Tibial artery (tissue), 4 donors: ENCODE results near the gene SLC6A7.

Experiments used
- DNase-seq, 2 donors: peaks; one replicate each; pipeline ENCODE4 v3.0.0-alpha.2; 2019
- H3K27ac ChIP-seq, 2 donors: fragments of 200-600 bp; sonication (generic) in 1 of 2; 1 replicate in 1 of 2; 2 replicates in 1 of 2; pipeline ENCODE4 v1.5.1; 2018 to 2019; ENCODE audit warnings: mild to moderate bottlenecking in 1 of 2
- H3K27me3 ChIP-seq, 2 donors: fragments of 200-600 bp; sonication (generic) in 1 of 2; one replicate each; pipeline versions ENCODE4 v1.5.1 to v1.6.0; 2016 to 2019
- H3K36me3 ChIP-seq, 3 donors: fragments of 200-600 bp; sonication (generic) in 2 of 3; one replicate each; pipeline ENCODE4 v1.5.1; 2016 to 2019; ENCODE audit warnings: mild to moderate bottlenecking in 2 of 3
- H3K4me1 ChIP-seq, 4 donors: fragments of 200-600 bp; sonication (generic) in 2 of 4; 1 replicate in 3 of 4; 2 replicates in 1 of 4; pipeline ENCODE4 v1.5.1; 2016 to 2019
- H3K4me3 ChIP-seq, 2 donors: fragments of 200-600 bp; sonication (generic) in 1 of 2; 1 replicate in 1 of 2; 2 replicates in 1 of 2; pipeline ENCODE4 v1.5.1; 2018 to 2019; ENCODE audit warnings: mild to moderate bottlenecking in 2 of 2
- H3K9me3 ChIP-seq, 3 donors: fragments of 200-600 bp; sonication (generic) in 1 of 3; one replicate each; pipeline ENCODE4 v1.5.1; 2016 to 2019
- CTCF ChIP-seq, 2 experiments: fragments of 200-600 bp in 1 of 2; fragments of 450-650 bp in 1 of 2; IDR thresholded peaks; one replicate each; pipeline ENCODE4 v1.5.1; 2017 to 2019; ENCODE audit warnings: antibody characterized with exemption in 2 of 2, mild to moderate bottlenecking in 1 of 2, moderate library complexity in 1 of 2
- intact Hi-C: fragments of 100-400 bp; cut with DNase I; formaldehyde crosslinking; loops from one replicate; pipeline ENCODE4 v1.15.0; 2023; ENCODE audit warnings: low total_unique reads

Gene SLC6A7

DNA sequence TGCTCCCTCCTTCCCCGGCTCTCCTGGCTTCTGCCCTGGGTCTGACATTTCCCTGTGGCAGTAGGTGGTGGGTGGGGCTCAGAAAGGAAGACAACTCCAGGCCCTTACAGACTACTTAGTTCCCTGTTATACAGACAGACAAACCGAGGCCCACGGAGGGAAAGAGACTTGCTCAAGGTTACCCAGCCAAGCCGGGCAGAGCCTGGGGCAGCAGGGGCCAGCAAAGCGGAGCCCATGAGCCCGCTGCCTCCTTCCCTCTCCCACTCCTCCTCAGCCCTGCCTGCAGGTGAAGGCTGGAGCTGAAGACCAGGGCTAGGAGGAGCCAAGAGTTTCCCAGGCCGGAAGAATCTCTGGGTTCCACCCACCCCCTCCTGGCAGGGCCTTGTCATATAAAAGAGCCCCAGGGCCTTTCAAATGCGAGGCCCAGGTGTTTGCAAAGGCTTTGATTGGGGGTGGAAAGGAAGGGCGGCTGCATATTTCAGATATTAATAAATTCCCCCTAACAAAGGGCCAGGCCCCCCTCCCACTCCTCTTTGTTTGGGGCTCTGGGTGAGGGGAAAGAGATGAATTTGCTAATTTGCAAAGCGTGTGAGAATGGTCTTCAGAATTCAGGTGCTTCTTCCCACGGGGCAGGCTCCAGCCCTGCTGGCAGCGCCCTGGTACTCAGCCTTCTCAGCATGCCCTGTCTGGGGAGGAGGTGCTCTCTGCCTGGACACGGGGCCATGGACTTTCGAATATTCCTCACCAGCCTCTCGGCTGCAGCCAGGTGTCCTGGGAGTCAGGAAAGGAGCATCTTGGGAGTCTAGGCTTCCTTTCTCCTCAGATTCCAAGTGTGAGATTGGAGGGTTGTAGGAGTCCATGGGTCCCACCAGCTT, 21.5 kb downstream of the SLC6A7 start:
- H3K27ac ChIP-seq = peak overlapping the region; percentile 23 to 77

GRCh38 chr5:150213530-150213929, 23.7 kb downstream of the SLC6A7 start:
- H3K27me3 ChIP-seq = no peaks in the 10 kb centered on the region
- TF ChIP-seq CTCF (IDR thresholded peaks at IDR 0.05) = no peak
- no peaks in the 10 kb centered on the region for H3K36me3 ChIP-seq
- intact Hi-C loops = loop anchor here (5.0 kb wide), 1 partner anchor 211 kb away; the partner anchor contains the start of genes HMGXB3 and TIGD6
- peak overlapping the region; percentile 66 to 77 for H3K27ac ChIP-seq
- no peaks in the 10 kb centered on the region for H3K9me3 ChIP-seq
- DNase-seq = no peak
- no peak overlapping the region for H3K4me3 ChIP-seq
- H3K4me1 ChIP-seq = peaks cover 0 to 55% (median 26%) of the 10 kb centered on the region in 4 donors

More for the DNA sequence above, 21.5 kb downstream of the SLC6A7 start:
- H3K27me3 ChIP-seq = no peaks in the 10 kb centered on the region
- peaks cover 0 to 54% (median 27%) of the 10 kb centered on the region in 4 donors for H3K4me1 ChIP-seq
- no peaks in the 10 kb centered on the region for H3K36me3 ChIP-seq
- intact Hi-C loops = loop anchor here (2.0 to 5.0 kb wide), 2 partner anchors 51 to 209 kb away; partner anchors contain the start of genes HMGXB3 and TIGD6
- no peak for DNase-seq
- no peak overlapping the region for H3K4me3 ChIP-seq
- no peak for TF ChIP-seq CTCF (IDR thresholded peaks at IDR 0.05)
- H3K9me3 ChIP-seq = no peaks in the 10 kb centered on the region

GRCh38 chr5:150214289-150214688, 24.4 kb downstream of the SLC6A7 start:
- Histone ChIP-seq H3K9me3 (no peaks in the 10 kb centered on the region), H3K4me3 (no peak overlapping the region), H3K27me3 (no peaks in the 10 kb centered on the region), H3K36me3 (no peaks in the 10 kb centered on the region), H3K4me1 (peaks cover 0 to 48% (median 20%) of the 10 kb centered on the region in 4 donors), H3K27ac (peak overlapping the region; percentile 66 to 77)
- DNase-seq = peak; percentile 51 to 84
- intact Hi-C loops = loop anchor here (5.0 kb wide), 1 partner anchor 212 kb away; the partner anchor contains the start of genes HMGXB3 and TIGD6
- TF ChIP-seq CTCF (IDR thresholded peaks at IDR 0.05) = peak; percentile 34 to 40

DNA sequence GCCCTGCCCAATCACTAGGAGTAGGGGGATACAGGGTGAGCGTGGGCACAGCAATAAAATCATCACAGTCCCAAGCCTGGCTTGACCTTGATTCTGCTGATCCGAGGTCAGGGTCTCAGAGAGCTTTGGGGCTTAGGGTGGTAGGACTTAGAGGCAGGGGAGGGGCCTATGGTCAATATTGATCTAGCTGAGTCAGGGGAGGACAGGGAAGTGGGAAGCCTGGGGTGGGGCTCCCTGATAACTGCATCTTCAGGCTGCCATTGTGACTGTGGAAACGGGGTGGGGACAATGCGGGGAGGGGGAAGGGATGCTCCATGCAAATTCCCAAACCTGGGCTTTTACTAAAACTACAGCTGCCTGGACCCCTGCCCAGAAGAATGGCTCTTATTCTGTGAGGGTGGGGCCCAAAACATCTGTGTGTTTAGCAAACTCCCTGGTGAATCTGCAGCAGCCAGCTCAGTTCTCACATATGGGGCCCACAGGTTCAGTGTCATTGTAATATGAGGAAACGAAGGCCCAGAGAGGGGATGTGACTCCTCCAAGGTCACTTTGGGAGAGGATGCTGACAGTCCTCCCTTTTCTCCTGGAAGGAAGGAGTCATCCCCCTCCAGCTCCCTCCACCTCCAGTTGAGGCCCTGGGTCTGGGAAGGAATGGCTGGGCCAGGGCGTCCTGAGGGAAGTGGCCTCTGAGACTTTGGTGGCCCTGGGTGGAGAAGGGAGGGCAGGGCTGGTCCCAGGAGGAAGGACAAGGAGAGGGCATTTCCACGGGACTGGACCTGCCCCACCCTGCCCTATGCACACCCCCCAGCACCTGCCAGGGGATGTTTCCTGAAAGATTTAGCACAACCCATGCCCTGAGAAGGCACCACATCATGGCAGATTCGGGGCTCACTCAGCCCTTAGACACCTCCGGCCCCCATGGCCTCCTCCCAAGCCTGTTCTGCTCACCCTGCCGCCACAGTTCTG, 26.4 kb downstream of the SLC6A7 start:
- DNase-seq = no peak
- H3K27ac ChIP-seq = peak overlapping the region; percentile 9 to 77
- no peak for TF ChIP-seq CTCF (IDR thresholded peaks at IDR 0.05)

DNA sequence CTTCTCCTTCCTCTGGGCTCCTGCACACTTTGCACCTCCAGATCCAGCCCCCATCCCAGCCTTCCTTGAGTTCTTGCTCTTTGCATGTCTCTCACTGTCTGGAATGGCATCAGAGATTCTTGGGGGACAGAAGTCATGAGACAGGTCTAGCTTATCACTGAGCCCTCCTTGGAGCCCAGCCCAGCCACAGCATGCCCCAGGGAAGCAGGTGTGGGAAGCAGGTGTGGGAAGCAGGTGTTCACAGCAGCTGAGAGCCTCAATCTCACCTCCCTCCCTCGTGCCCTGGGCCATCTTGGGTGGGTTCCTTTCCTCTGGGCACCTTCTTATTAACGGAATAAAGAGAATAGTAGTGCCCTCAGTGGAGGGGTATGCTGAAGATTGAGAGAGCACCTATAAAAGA, 27.2 kb downstream of the SLC6A7 start:
- H3K9me3 ChIP-seq = no peaks in the 10 kb centered on the region
- no peak overlapping the region for H3K27ac ChIP-seq
- TF ChIP-seq CTCF (IDR thresholded peaks at IDR 0.05) = no peak
- H3K36me3 ChIP-seq = no peaks in the 10 kb centered on the region
- no peak for DNase-seq
- no peak overlapping the region for H3K4me3 ChIP-seq
- intact Hi-C loops = no loop called here
- no peaks in the 10 kb centered on the region for H3K27me3 ChIP-seq
- H3K4me1 ChIP-seq = peaks cover 0 to 24% (median 15%) of the 10 kb centered on the region in 4 donors

More for the DNA sequence above, 26.4 kb downstream of the SLC6A7 start:
- intact Hi-C loops = no loop called here
- Histone ChIP-seq H3K36me3 (no peaks in the 10 kb centered on the region), H3K9me3 (no peaks in the 10 kb centered on the region), H3K4me3 (no peak overlapping the region), H3K27me3 (no peaks in the 10 kb centered on the region), H3K4me1 (peaks cover 0 to 30% (median 16%) of the 10 kb centered on the region in 4 donors)
